ENCODE measurements around the gene GYS2.

DNA sequence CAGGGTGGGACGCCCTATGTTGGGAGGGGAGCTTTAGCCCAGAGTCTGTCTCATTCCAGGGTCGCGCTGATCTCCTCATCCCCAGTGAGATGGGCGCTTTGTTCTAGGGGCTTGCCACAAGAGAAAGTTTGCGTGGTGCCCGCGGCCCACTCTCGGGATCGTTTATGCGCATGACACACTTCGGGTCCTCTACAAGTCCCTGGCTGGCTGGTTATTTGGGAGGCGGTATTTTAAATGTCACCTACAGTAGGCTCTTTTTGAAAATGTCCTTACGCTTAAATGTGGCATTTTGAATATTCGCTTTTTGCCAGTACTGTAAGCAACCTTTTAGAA is 102.5 kb downstream of the GYS2 start:
- TF ChIP-seq, protein P1, sequence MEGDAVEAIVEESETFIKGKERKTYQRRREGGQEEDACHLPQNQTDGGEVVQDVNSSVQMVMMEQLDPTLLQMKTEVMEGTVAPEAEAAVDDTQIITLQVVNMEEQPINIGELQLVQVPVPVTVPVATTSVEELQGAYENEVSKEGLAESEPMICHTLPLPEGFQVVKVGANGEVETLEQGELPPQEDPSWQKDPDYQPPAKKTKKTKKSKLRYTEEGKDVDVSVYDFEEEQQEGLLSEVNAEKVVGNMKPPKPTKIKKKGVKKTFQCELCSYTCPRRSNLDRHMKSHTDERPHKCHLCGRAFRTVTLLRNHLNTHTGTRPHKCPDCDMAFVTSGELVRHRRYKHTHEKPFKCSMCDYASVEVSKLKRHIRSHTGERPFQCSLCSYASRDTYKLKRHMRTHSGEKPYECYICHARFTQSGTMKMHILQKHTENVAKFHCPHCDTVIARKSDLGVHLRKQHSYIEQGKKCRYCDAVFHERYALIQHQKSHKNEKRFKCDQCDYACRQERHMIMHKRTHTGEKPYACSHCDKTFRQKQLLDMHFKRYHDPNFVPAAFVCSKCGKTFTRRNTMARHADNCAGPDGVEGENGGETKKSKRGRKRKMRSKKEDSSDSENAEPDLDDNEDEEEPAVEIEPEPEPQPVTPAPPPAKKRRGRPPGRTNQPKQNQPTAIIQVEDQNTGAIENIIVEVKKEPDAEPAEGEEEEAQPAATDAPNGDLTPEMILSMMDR (IDR thresholded peaks at IDR 0.05), result no peak
- TF ChIP-seq POLR2A (IDR thresholded peaks at IDR 0.05), result no peak

All from lower leg skin (tissue), 3 donors.